Measurements from ENCODE around the gene NFYC. TPM values are rescaled to one million over a fixed set of nuclear protein-coding genes. Genes with fewer than 3 reads are reported as not detected.

Gene NFYC
- polyA plus RNA-seq, 1 of the 3 experiments (the other 2 are of a cell fraction): 72.4 TPM

- H3K9me3 ChIP-seq: no peaks in the 10 kb centered on the region
- DNase-seq: no peak
- H4K20me1 ChIP-seq (ENCODE audit: insufficient read depth): no peaks in the 10 kb centered on the region
- no peak overlapping the region for H3K9ac ChIP-seq
- ChIA-PET CTCF (no interaction called here), POLR2A (no interaction called here)
- no peaks in the 10 kb centered on the region for H3K79me2 ChIP-seq (ENCODE audit: insufficient read depth)
- WGBS (ENCODE audit: low lambda C conversion rate): 88% methylated on average over 3 of the region's 3 CpGs
- no peaks in the 10 kb centered on the region for H3F3A ChIP-seq (replicated peaks; ENCODE audit: insufficient read depth)
- H2AFZ ChIP-seq (ENCODE audit: low read depth): no peak overlapping the region
- H3K4me3 ChIP-seq (ENCODE audit: low read depth in 2 of 2, low read length in 1 of 2): no peak overlapping the region
- no peaks in the 10 kb centered on the region for H3K4me1 ChIP-seq (ENCODE audit: control insufficient read depth in 1 of 2, insufficient read depth in 2 of 2, low read depth in 1 of 2, low read length in 1 of 2)
- H3K36me3 ChIP-seq (replicated peaks in 1 of 2; ENCODE audit: control insufficient read depth in 1 of 2, insufficient read depth in 2 of 2, low read length in 1 of 2): no peaks in the 10 kb centered on the region
- no peaks in the 10 kb centered on the region for H3K9me2 ChIP-seq
- H3K27me3 ChIP-seq (ENCODE audit: insufficient read depth): no peaks in the 10 kb centered on the region; the same call in 1 of the 2 replicates
- TF ChIP-seq REST (IDR thresholded peaks at IDR 0.05; ENCODE audit: low read depth, low read length) (no peak), ZBTB33 (IDR thresholded peaks at IDR 0.05; ENCODE audit: borderline replicate concordance, low read depth) (no peak), FOXJ3 (CRISPR knock-in tag; IDR thresholded peaks at IDR 0.05) (no peak), ELF1 (IDR thresholded peaks at IDR 0.05) (no peak), POLR2AphosphoS5 (IDR thresholded peaks at IDR 0.05; ENCODE audit: low read depth, low read length) (no peak), MEF2A (IDR thresholded peaks at IDR 0.05; ENCODE audit: borderline replicate concordance, low read depth) (no peak), PBX3 (IDR thresholded peaks at IDR 0.05) (no peak), EZH2phosphoT487 (IDR thresholded peaks at IDR 0.05; ENCODE audit: borderline replicate concordance, low read depth) (no peak), TAF1 (IDR thresholded peaks at IDR 0.05; ENCODE audit: borderline replicate concordance, low read depth, low read length) (no peak), NFIC (IDR thresholded peaks at IDR 0.05; ENCODE audit: borderline replicate concordance) (no peak)
- TF ChIP-seq, protein P1, sequence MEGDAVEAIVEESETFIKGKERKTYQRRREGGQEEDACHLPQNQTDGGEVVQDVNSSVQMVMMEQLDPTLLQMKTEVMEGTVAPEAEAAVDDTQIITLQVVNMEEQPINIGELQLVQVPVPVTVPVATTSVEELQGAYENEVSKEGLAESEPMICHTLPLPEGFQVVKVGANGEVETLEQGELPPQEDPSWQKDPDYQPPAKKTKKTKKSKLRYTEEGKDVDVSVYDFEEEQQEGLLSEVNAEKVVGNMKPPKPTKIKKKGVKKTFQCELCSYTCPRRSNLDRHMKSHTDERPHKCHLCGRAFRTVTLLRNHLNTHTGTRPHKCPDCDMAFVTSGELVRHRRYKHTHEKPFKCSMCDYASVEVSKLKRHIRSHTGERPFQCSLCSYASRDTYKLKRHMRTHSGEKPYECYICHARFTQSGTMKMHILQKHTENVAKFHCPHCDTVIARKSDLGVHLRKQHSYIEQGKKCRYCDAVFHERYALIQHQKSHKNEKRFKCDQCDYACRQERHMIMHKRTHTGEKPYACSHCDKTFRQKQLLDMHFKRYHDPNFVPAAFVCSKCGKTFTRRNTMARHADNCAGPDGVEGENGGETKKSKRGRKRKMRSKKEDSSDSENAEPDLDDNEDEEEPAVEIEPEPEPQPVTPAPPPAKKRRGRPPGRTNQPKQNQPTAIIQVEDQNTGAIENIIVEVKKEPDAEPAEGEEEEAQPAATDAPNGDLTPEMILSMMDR (IDR thresholded peaks at IDR 0.05): no peak
- no peak overlapping the region for H3K27ac ChIP-seq (ENCODE audit: low read depth in 2 of 2, low read length in 1 of 2)
- no peak overlapping the region for H3K4me2 ChIP-seq
Observed at GRCh38 chr1:40808444-40808843, 116.9 kb downstream of the NFYC start.

All from SK-N-SH (cell line).